ENCODE results near the gene MTARC2. TPM values are rescaled to one million over a fixed set of nuclear protein-coding genes. Genes with fewer than 3 reads are reported as not detected.

The MTARC2 gene
- total RNA-seq, 2 donors from 2014 or later, result 12.3 to 14.5 TPM

- 95 to 96% methylated on average over 2 of the region's 2 CpGs for WGBS, 2 experiments (ENCODE audit: insufficient coverage in 1 of 2, insufficient read length in 1 of 2)
- Histone ChIP-seq H3K9ac (ENCODE audit: extremely low read depth, low read length, poor library complexity, severe bottlenecking) (no peak overlapping the region), H3K27me3 (ENCODE audit: control insufficient read depth, insufficient read depth, low read length, poor library complexity, severe bottlenecking) (no peaks in the 10 kb centered on the region), H3K36me3 (ENCODE audit: control insufficient read depth, insufficient read depth, low read length) (peaks cover 14% of the 10 kb centered on the region), H3K4me1 (ENCODE audit: control insufficient read depth, insufficient read depth, low read length) (peaks cover 15% of the 10 kb centered on the region), H3K4me3 (ENCODE audit: low read length) (no peak overlapping the region), H3K27ac (ENCODE audit: low read depth, low read length) (no peak overlapping the region), H3K9me3 (ENCODE audit: control insufficient read depth, low read length) (peaks cover 3% of the 10 kb centered on the region)
- TF ChIP-seq, protein P1, sequence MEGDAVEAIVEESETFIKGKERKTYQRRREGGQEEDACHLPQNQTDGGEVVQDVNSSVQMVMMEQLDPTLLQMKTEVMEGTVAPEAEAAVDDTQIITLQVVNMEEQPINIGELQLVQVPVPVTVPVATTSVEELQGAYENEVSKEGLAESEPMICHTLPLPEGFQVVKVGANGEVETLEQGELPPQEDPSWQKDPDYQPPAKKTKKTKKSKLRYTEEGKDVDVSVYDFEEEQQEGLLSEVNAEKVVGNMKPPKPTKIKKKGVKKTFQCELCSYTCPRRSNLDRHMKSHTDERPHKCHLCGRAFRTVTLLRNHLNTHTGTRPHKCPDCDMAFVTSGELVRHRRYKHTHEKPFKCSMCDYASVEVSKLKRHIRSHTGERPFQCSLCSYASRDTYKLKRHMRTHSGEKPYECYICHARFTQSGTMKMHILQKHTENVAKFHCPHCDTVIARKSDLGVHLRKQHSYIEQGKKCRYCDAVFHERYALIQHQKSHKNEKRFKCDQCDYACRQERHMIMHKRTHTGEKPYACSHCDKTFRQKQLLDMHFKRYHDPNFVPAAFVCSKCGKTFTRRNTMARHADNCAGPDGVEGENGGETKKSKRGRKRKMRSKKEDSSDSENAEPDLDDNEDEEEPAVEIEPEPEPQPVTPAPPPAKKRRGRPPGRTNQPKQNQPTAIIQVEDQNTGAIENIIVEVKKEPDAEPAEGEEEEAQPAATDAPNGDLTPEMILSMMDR (conservative IDR thresholded peaks at IDR 0.05), result no peak
- H3K4me3 Mint-ChIP-seq, result no peak overlapping the region
- peaks cover 27% of the 10 kb centered on the region for H3K4me1 Mint-ChIP-seq
- H3K36me3 Mint-ChIP-seq (ENCODE audit: low read depth), result peaks cover 27% of the 10 kb centered on the region
- no peaks in the 10 kb centered on the region for H3K9me3 Mint-ChIP-seq
- H3K27me3 Mint-ChIP-seq (ENCODE audit: insufficient read depth), result no peaks in the 10 kb centered on the region
- no peak for DNase-seq
- H3K27ac Mint-ChIP-seq, result no peak overlapping the region
These were observed 41.5 kb downstream of the MTARC2 start for GRCh38 chr1:220789532-220790147.

GRCh38 chr1:220791285-220791684 is 43.2 kb downstream of the MTARC2 start:
- Histone ChIP-seq H3K9me3 (ENCODE audit: control insufficient read depth, low read length) (peaks cover 3% of the 10 kb centered on the region), H3K4me3 (ENCODE audit: low read length) (no peak overlapping the region), H3K27ac (ENCODE audit: low read depth, low read length) (no peak overlapping the region), H3K27me3 (ENCODE audit: control insufficient read depth, insufficient read depth, low read length, poor library complexity, severe bottlenecking) (no peaks in the 10 kb centered on the region), H3K9ac (ENCODE audit: extremely low read depth, low read length, poor library complexity, severe bottlenecking) (no peak overlapping the region), H3K4me1 (ENCODE audit: control insufficient read depth, insufficient read depth, low read length) (peaks cover 6% of the 10 kb centered on the region), H3K36me3 (ENCODE audit: control insufficient read depth, insufficient read depth, low read length) (peaks cover 14% of the 10 kb centered on the region)
- DNase-seq, result no peak
- H3K4me1 Mint-ChIP-seq, result peaks cover 10% of the 10 kb centered on the region
- H3K27me3 Mint-ChIP-seq (ENCODE audit: insufficient read depth), result no peaks in the 10 kb centered on the region
- no peaks in the 10 kb centered on the region for H3K9me3 Mint-ChIP-seq
- peaks cover 28% of the 10 kb centered on the region for H3K36me3 Mint-ChIP-seq (ENCODE audit: low read depth)
- H3K4me3 Mint-ChIP-seq, result no peak overlapping the region
- TF ChIP-seq, protein P1 (conservative IDR thresholded peaks at IDR 0.05), result no peak
- 90 to 98% methylated on average over 5 to 6 of the region's 6 CpGs for WGBS, 2 experiments (ENCODE audit: insufficient coverage in 1 of 2, insufficient read length in 1 of 2)
- no peak overlapping the region for H3K27ac Mint-ChIP-seq

GRCh38 chr1:220791956-220792355 is 43.8 kb downstream of the MTARC2 start:
- 94 to 98% methylated on average over 5 of the region's 5 CpGs for WGBS, 2 experiments (ENCODE audit: insufficient coverage in 1 of 2, insufficient read length in 1 of 2)
- TF ChIP-seq, protein P1 (conservative IDR thresholded peaks at IDR 0.05), result no peak
- Histone ChIP-seq H3K4me3 (ENCODE audit: low read length) (no peak overlapping the region), H3K36me3 (ENCODE audit: control insufficient read depth, insufficient read depth, low read length) (peaks cover 15% of the 10 kb centered on the region), H3K27me3 (ENCODE audit: control insufficient read depth, insufficient read depth, low read length, poor library complexity, severe bottlenecking) (no peaks in the 10 kb centered on the region), H3K9me3 (ENCODE audit: control insufficient read depth, low read length) (peaks cover 3% of the 10 kb centered on the region), H3K9ac (ENCODE audit: extremely low read depth, low read length, poor library complexity, severe bottlenecking) (no peak overlapping the region), H3K27ac (ENCODE audit: low read depth, low read length) (no peak overlapping the region), H3K4me1 (ENCODE audit: control insufficient read depth, insufficient read depth, low read length) (peaks cover 4% of the 10 kb centered on the region)
- Mint-ChIP-seq H3K36me3 (ENCODE audit: low read depth) (peaks cover 34% of the 10 kb centered on the region), H3K4me1 (peaks cover 8% of the 10 kb centered on the region), H3K27me3 (ENCODE audit: insufficient read depth) (no peaks in the 10 kb centered on the region), H3K27ac (no peak overlapping the region), H3K4me3 (no peak overlapping the region), H3K9me3 (no peaks in the 10 kb centered on the region)
- no peak for DNase-seq
